GM21786 (cell line): Measurements from ENCODE around the gene GZMA.

Experiments used
- ATAC-seq: cut with Tn5 transposase; IDR thresholded peaks from one replicate; pipeline ENCODE4 v1.9.1; 2021; ENCODE audit not compliant: unreplicated experiment

The GZMA gene

GRCh38 chr5:55108661-55109060, 6.2 kb downstream of the GZMA start:
- ATAC-seq: no peak

GRCh38 chr5:55110217-55110616, 7.8 kb downstream of the GZMA start:
- ATAC-seq: no peak

- no peak for ATAC-seq
Measured at GRCh38 chr5:55113327-55113726, 10.9 kb downstream of the GZMA start.

GRCh38 chr5:55114061-55114460, 11.6 kb downstream of the GZMA start:
- ATAC-seq: no peak

- no peak for ATAC-seq
Measured at GRCh38 chr5:55123365-55123764, 20.9 kb downstream of the GZMA start.

GRCh38 chr5:55134053-55134722, 31.7 kb downstream of the GZMA start:
- ATAC-seq: no peak

- ATAC-seq: no peak
Measured at GRCh38 chr5:55136521-55136920, 34.1 kb downstream of the GZMA start.

GRCh38 chr5:55140908-55141665, 38.6 kb downstream of the GZMA start:
- ATAC-seq: no peak

- ATAC-seq: no peak
Measured at GRCh38 chr5:55141945-55142690, 39.7 kb downstream of the GZMA start.

GRCh38 chr5:55143624-55144023, 41.2 kb downstream of the GZMA start:
- no peak for ATAC-seq

- no peak for ATAC-seq
Measured at GRCh38 chr5:55146080-55146479, 43.6 kb downstream of the GZMA start.

GRCh38 chr5:55146543-55147151, 44.2 kb downstream of the GZMA start:
- peak; percentile 76 for ATAC-seq

GRCh38 chr5:55149308-55149795, 46.9 kb downstream of the GZMA start:
- ATAC-seq: no peak

GRCh38 chr5:55151923-55152842, 49.7 kb downstream of the GZMA start:
- ATAC-seq: no peak

GRCh38 chr5:55154873-55155272, 52.4 kb downstream of the GZMA start:
- no peak for ATAC-seq
